ENCODE measurements around the gene SOWAHA.
"Not testable (repeated sequence)": the region's sequence is repeated elsewhere in the genome, so short reads cannot be mapped to it uniquely, and the experiment has no call there.

The SOWAHA gene

DNA sequence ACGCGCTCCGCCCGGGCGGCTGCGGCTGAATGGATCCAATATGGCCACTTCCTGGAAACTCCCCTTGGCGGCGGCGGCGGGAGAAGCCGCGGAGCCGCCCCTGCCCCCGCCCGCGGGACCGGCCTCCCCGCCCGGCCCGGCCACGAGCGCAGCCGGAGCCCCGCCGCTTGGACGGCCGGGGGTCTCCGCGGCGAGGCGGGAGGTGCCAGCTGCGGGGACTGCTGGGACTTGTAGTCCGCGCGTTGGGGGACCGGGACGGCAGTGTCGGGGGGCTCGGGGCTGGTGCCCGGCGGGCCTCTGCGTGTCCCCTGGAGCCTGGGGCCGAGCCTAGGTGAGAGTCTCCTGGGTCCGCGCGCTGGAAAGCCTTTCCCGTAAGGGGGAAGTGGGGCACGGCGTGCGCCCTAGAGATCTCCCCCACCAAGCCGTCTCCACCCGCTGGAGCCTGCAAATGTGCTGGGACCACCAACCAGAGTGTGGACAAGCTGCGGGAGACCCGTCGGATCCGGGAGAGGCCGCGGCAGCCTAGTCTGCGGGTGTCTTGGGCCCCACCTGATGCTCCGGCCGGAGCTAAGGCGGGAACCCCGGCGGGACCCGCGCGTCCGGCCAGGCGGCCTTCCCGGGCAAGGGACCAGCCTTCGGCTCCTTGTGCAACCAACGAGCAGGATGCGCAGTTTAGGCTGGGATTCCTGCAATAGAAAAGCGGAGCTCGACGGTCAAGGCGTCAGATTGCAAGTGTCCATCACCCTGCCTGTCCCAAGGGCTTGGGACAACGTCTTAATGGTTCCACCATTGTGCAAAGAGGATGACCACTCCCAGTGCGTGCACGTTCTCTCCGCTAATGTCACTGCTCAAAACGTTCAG is 35.7 kb upstream of the SOWAHA start, which contains the start of gene SEPTIN8:
Gene SEPTIN8 (minus strand): TSS at position 31 of the 861 bp plus-strand sequence. CDS start 102 bp downstream, outside the sequence.
- peak; percentile 75 for DNase-seq (ENCODE audit: low read depth, low spot score)

DNA sequence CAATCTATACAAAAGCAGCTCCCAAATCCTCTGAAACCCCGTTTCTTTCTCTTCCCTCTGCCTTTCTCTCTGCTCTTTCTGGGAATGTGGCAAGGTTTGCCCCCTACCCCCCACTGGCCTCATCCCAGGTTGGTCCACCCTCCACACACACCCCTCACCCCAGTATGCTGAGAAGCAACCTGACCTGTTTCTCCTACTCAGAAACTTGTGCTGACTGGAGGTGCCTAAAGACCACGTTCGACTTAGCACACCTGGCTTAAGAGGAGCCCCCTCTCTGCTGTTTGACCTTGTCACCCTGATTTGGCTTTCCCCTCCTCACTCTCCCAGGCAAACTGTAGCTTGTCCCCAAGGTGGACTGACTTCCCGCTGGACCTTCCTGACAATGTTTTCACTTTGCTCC is 35.0 kb upstream of the SOWAHA start:
- DNase-seq (ENCODE audit: low read depth, low spot score): no peak

DNA sequence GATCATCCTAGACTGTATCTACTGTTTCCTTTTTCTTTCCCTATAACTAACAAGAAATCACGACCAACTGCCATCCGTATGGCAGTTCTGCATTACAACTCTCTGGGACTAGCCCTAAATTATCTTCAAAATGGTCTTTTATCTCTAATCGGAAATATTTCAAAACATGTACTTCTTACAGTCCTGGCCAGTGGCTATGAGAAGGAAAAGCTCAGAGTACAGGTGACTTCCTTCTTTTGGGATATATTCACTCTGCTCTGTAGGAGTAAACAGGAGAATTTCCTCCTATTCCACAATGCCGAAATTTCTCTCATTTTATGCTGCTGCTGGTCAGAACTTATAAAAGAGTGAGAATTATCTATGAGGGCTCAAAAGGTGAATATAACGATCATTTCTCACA is 34.2 kb upstream of the SOWAHA start:
- no peak for DNase-seq (ENCODE audit: low read depth, low spot score)

DNA sequence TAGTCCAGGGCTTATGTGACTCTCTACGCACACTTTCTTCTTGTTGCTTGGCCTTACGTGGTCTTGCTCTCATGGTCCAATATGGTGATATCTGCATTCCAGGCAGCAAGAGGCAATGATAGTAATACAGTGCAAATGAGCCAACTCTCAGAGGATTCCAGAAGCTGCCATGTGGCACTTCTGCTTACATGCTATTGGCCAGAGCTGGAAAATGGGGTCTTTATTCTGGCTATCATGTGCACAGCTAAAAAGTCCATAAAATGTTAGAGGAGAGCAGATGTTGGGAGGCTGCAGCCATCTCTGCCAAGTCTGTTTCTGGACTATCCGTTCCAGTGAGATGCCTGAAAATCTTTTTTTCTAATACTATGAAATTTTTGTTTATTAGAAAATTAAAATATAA is 33.1 kb upstream of the SOWAHA start:
- no peak for DNase-seq (ENCODE audit: low read depth, low spot score)

DNA sequence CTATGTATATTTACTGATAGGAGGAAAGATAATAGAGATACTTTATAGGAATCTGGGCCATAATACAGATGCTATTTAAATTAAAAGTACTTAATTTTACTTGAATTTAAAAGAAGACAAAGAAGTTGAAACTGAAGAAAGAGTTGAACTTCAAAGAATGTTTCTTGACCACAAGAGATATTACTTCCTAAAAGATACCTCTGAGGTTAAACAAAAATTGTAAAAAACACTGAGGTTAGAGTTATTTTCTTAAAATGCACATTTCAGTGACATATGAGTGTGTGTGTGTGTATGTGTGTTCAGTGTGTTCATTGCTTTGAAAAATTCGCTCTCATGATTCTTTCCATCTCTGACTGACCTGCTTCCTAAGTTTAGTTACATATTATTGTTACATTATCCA is 32.5 kb upstream of the SOWAHA start:
- no peak for DNase-seq (ENCODE audit: low read depth, low spot score)

DNA sequence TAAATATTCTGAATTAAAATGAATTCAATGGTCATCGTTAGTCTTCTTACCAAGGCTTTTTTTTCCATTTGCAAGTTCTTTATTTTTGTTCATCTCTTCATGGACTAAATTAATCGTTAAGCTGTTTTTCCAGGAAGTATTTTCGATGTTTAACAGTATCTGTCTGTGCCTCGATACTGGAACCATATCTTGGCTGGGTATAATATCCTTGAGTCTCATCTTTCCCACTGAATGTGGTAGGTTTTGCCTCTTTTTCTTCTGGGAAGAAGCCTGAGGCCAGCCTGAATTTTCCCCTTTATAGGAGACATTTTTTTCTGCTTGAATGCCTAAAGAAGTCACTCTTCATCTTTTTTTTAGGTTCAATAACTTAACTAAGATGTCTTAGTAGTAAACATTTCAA is 32.1 kb upstream of the SOWAHA start:
- no peak for DNase-seq (ENCODE audit: low read depth, low spot score)

DNA sequence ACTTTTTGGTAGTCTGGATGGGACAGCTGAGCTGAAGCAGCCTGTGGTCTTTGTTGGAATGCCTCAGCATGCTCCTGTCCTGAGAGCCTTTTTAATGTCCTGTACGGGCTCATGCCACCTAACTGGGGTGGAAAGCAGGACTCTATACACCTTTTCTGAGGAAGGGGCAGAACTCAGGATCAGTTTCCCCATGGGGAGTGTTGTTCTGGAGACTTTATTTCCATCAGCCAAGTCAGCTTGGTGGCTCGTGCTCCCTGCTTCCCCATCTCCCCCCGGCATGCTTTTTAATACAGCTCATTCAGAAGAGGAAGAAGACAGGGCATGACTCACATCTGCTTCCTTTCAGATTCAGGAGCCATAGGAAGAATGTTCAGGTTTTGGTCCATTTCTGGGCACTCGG is 31.0 kb upstream of the SOWAHA start:
- peak; percentile 54 for DNase-seq (ENCODE audit: low read depth, low spot score)

DNA sequence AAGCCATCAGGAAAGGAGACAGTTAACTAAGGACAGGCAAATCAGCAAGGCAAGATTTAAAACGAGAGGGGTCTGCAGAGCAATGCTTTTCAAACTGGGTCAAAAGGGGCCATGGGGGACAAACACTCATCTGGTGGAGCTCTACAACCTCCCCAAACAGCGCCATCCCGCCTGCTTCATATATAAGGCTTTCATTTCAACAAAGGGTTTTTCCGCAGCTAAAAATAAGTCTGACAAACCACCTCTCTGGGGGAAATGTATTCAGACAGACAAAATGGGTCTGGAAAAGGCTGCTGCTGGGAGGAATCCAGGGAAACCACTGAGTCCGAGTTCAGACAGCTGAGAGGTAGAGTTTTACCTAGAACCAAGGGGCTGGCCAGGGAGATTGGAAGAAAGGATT is 27.7 kb upstream of the SOWAHA start:
- peak; percentile 46 for DNase-seq (ENCODE audit: low read depth, low spot score)

DNA sequence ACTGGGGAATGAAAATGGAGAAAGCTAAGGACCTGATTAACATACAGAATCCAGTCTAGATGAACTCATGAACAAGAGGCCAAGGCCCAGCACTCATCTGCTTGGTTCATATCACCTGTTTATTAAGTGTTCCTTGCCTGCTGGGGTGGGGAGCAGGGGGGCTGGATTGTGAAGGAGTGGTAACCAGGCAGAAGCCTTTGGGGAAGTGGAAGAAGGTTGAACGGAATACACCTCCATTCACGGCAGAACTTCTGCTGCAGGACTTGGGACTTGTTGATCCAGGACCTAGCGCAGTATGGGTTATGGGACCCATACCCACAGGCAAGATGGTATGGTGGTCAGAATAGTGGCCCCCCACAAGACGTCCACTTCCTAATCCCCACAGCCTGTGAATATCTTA is 27.2 kb upstream of the SOWAHA start:
- DNase-seq (ENCODE audit: low read depth, low spot score): no peak

DNA sequence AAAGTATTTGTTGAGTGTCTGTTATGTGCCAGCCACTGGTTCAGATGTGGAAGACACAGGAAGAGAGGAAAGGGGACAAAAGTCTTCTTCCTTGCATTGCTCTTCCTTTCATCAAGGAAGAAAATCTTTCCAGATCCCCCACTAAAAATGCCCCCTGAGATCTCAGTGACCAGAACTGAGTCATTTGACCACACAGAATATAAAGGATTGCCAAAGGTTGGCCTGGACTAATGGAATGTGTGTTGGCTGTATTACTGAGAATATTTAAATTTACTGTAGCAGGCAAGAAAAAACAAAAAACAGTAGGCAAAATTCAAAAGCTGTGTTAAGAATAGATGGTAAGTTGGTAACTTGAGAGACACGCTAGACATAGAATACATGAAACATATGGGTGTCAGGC is 26.0 kb upstream of the SOWAHA start:
- peak; percentile 83 for DNase-seq (ENCODE audit: low read depth, low spot score)

DNA sequence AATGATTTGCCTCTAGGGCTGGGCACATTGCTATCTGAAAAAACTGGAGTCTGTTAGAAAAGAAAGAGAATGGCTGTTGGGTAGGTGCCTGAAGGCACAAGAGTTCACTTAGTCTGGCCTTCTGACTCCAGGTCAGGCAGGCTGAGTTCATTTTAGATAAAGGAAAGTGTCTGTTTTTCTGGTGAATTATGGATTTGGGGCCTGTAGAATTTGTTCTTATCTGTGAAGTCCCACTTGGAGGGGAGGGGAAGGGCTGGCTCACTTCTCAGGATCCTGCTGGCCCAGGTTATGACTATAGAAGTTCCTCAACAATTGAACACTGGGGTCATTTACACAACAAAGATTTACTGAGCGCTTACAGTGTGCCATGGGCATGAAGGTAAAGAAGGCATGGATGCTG is 24.6 kb upstream of the SOWAHA start:
- no peak for DNase-seq (ENCODE audit: low read depth, low spot score)

DNA sequence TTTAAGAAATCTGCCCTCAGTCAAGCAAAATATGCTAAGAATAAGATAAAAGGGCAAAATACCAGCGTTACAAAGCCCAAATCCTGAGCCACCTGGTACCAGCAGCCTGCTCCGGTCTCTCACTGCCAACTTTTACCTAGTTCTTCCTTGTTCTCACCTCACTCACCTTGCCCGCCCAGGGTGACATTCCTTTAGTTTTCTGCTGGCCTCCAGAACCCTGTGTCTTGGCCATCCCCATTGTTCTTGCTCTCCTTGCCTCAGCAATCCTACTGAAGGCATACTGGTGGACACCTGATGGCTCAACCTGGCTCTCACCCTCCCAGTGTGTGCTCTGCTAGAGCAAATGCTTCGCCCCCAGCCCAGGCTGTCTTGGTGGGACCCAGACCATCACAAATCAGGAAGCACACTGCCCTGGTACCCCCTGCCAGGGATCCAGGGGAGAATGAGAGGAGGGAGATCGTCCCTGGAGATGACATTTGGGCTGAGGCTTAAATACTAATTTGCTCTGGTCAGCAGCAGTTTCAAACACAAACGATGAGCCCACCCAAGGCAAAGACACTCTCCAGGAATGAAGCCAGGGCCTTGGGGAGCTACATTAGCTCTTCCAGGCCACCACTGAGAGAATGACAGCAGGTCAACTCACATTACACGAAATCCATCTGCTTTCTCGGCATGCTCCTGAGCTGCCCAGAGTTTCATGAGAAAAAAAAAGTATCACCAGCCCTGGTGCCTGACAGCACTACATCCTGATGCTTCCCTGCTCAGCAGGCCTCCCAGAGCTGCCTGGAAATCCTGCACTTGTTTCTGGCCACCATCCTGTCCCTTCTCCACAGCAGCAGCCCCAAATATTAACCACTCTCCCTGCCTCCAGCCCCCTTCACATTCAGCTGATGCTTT is 23.9 kb upstream of the SOWAHA start:
- no peak for DNase-seq (ENCODE audit: low read depth, low spot score)

DNA sequence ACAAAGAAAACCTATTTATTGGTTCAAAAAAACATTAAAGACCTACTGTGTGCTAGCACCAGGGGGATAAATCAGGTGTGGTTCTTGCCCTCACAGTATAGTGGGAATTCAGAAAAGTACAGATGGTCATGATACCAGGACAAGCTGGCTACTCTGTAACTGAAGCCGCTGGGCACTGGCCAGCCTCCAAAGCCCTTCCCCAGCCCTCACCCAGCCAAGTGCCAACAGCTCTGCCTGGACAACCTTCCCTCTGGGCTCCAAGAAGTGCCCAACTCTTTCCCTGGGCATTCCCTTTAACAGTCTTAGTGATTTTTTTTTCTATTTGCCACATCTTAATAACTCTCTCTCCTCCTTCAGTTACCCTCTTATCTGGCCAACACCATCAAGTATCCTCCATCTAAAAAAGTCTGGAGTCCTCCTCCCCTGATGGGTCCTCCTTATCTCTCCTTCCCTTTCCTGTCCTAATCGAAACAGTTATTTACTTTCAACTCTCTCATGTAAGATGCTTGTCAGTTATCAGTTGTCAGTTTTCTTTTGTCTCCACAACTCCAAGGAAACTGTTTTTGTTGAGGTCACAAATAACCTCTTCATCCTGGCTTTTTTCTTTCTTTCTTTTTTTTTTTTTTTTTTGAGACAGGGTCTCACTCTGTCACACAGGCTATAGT is 22.8 kb upstream of the SOWAHA start:
- no peak for DNase-seq (ENCODE audit: low read depth, low spot score)

DNA sequence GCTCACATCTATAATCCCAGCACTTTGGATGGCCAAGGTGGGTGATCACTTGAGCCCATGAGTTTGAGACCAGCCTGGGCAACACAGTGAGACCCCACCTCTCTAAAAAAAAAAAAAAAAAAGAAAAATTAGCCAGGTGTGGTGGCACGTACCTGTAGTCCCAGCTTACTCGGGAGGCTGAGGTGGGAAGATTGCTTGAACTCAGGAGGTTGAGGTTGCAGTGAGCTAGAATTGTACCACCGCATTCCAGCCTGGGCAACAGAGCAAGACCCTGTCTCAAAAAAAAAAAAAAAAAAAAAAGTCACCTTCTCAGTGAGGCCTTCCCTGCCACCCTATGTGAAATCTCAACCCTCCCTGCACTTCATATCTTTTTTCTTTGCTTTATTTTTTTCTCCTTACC is 22.1 kb upstream of the SOWAHA start:
- DNase-seq (ENCODE audit: low read depth, low spot score): no peak

DNA sequence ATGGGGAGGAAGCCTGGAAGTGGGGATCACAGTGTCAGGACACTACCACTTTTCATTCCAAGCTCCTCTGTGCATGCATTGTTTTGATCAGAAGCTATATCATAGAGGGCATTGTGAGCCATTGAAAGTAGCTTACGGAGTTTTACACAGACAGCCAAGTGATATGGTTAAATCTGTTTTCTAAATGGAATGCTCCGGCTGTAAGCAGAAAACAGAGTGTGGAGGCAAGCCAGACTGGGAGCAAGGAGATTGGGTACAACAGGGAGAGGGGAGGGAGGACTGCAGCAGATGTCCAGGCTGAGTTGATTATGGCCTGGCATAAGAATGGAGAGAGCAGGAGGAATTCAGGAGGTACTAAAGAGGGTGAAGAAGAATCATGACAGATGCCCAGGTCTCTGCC is 15.5 kb upstream of the SOWAHA start:
- DNase-seq (ENCODE audit: low read depth, low spot score): no peak

DNA sequence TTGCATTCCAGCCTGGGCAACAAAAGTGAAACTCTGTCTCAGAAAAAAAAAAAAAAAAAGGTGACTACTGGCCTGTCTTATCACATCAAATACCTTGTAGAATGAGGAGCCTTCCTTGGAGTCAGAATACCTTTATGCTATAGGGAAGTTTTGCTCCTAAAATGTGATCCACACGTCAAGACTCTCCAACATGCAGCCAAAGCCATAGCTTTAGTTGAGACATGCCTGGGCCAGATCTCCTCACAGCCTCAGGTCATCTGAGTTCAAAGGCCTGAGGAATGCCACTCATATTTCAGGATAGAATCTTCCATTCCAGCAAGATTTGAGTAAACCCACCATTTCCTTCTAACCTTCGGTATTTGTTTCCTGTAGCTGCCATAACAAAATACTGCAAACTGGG is 13.7 kb upstream of the SOWAHA start:
- no peak for DNase-seq (ENCODE audit: low read depth, low spot score)

DNA sequence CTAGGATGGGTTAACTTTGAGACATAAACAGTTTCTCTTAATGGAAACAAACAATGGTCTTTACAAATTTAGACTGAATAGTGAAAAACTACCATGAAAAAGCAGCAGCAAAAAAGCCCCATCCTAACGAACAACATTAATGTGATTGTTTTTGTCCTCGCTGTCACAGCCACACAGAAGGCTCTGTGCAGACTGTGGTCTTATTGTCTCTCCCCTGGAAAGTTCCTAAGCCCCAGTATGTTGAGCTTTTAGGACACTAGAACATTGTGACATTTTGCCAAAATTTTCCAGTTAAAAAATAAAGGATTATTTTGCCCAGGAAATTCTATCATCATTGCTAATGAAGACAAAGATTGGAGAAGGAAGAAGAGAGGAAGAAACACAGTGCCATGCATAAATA is 12.6 kb upstream of the SOWAHA start:
- DNase-seq (ENCODE audit: low read depth, low spot score): no peak

DNA sequence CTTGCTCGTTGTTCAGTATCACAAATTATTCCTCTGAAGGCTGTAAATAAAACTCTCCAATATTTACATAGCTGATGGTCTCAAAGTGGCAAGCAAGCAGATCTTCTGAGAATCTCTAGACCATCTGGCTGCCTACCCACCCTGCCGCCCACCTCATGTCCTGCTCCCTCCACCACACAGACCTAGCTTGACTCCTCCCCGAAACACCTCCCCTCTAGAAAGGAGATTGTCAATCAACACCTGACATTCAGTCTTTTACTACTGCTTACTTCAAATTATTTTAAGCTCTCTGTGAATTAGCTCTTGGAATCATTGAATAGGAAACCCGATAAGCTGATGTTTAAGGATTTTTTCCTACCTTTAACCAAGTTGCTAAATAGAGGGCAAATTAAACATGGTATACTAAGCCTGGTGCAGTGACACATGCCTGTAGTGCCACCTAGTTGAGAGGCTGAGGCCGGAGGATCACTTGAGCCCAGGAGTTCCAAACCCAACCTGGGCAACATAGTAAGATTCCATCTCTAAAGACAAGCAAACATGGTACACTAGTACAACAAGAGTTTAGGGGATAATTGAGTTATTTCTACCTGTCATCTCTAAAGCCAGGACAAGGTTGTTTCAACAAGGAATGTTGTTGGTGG is 10.9 kb upstream of the SOWAHA start:
- DNase-seq (ENCODE audit: low read depth, low spot score): no peak

DNA sequence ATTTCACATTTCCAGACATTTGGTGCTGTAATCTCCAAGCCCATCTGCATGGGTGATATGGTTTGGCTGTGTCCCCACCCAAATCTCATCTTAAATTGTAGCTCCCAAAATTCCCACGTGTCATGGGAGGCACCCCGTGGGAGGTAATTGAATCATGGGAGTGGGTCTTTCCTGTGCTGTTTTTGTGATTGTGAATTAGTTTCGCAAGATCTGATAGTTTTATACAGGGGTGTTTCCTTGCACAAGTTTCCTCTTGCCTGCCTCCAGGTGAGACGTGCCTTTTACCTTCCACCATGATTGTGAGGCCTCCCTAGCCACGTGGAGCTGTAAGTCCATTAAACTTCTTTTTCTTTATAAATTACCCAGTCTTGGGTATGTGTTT is 10.4 kb upstream of the SOWAHA start:
- DNase-seq (ENCODE audit: low read depth, low spot score): not testable (repeated sequence)

DNA sequence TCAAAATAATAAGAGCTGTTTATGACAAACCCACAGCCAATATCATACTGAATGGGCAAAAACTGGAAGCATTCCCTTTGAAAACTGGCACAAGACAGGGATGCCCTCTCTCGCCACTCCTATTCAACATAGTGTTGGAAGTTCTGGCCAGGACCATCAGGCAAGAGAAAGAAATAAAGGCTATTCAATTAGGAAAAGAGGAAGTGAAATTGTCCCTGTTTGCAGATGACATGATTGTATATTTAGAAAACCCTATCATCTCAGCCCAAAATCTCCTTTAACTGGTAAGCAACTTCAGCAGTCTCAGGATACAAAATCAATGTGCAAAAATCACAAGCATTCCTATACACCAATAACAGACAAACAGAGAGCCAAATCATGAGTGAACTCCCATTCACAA is 8.9 kb upstream of the SOWAHA start:
- not testable (repeated sequence) for DNase-seq (ENCODE audit: low read depth, low spot score)

DNA sequence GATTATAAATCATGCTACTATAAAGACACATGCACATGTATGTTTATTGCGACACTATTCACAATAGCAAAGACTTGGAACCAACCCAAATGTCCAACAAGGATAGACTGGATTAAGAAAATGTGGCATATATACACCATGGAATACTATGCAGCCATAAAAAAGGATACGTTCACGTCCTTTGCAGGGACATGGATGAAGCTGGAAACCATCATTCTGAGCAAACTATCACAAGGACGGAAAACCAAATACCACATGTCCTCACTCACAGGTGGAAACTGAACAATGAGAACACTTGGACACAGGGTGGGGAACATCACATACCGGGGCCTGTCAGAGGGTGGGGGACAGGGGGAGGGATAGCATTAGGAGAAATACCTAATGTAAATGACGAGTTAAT is 7.2 kb upstream of the SOWAHA start:
- not testable (repeated sequence) for DNase-seq (ENCODE audit: low read depth, low spot score)

DNA sequence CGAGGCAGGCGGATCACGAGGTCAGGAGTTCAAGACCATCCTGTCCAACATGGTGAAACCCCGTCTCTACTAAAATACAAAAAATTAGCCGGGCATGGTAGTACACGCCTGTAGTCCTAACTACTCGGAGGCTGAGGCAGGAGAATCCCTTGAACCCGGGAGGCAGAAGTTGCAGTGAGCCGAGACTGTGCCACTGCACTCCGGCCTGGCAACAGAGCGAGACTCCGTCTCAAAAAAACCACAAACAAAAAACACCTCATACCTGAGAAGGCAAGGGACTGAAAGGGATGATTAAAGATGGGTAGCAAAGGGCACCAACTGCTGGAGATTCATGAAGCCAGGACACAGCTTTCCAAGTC is 6.3 kb upstream of the SOWAHA start:
- not testable (repeated sequence) for DNase-seq (ENCODE audit: low read depth, low spot score)
